Measurements from ENCODE around the gene AQP1. TPM values are rescaled to one million over a fixed set of nuclear protein-coding genes. Genes with fewer than 3 reads are reported as not detected.

The AQP1 gene
- total RNA-seq, 1 experiment from 2014 or later, result 0.52 TPM

DNA sequence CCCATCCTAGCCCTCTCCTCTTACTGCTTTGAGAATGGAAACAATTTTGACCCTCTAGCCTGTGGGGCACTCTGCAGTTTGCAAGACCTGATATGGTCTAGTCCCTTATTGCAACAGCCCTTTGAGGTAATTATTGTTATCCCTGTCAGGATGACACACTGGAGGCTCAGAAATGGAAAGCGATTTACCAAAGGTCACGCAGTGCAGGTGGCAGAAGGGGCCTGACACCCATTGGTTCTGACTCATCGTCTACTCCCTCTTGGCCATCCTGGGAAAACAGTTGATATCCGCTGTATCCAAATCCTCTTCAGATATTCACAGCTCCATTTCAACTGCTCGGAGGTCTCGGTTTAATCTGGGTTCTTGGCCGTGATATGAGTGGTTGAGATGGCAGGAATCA is 44.7 kb upstream of the AQP1 start:
- Mint-ChIP-seq H3K4me3 (ENCODE audit: unreplicated experiment) (no peak overlapping the region), H3K36me3 (ENCODE audit: insufficient read depth, unreplicated experiment) (no peaks in the 10 kb centered on the region), H3K27me3 (ENCODE audit: insufficient read depth, unreplicated experiment) (no peaks in the 10 kb centered on the region), H3K9me3 (ENCODE audit: unreplicated experiment) (no peaks in the 10 kb centered on the region), H3K4me1 (ENCODE audit: low read depth, unreplicated experiment) (peaks cover 26% of the 10 kb centered on the region), H3K27ac (ENCODE audit: unreplicated experiment) (peak overlapping the region; percentile 43)
- no TSS peak for BruUV-seq (replicated peaks)
- Histone ChIP-seq H3K4me3 (ENCODE audit: low read depth, low read length) (no peak overlapping the region), H3K27me3 (replicated peaks; ENCODE audit: control insufficient read depth, insufficient read depth, low read length) (no peaks in the 10 kb centered on the region), H3K4me1 (peaks cover 31% of the 10 kb centered on the region), H3K9me3 (no peaks in the 10 kb centered on the region), H3K36me3 (ENCODE audit: control insufficient read depth, insufficient read depth, low read length) (no peaks in the 10 kb centered on the region)
- CTCF ChIA-PET, result interaction anchor here (1.0 kb wide), 1 partner anchor 70 kb away, joined by 3 read pairs; no protein-coding TSS in a partner anchor
- POLR2A ChIA-PET, result no interaction called here
- TF ChIP-seq, protein P1, sequence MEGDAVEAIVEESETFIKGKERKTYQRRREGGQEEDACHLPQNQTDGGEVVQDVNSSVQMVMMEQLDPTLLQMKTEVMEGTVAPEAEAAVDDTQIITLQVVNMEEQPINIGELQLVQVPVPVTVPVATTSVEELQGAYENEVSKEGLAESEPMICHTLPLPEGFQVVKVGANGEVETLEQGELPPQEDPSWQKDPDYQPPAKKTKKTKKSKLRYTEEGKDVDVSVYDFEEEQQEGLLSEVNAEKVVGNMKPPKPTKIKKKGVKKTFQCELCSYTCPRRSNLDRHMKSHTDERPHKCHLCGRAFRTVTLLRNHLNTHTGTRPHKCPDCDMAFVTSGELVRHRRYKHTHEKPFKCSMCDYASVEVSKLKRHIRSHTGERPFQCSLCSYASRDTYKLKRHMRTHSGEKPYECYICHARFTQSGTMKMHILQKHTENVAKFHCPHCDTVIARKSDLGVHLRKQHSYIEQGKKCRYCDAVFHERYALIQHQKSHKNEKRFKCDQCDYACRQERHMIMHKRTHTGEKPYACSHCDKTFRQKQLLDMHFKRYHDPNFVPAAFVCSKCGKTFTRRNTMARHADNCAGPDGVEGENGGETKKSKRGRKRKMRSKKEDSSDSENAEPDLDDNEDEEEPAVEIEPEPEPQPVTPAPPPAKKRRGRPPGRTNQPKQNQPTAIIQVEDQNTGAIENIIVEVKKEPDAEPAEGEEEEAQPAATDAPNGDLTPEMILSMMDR (IDR thresholded peaks at IDR 0.05; ENCODE audit: insufficient read depth in 1 of 2, low read depth in 1 of 2, low read length in 1 of 2, severe bottlenecking in 1 of 2, unreplicated experiment in 1 of 2), result no peak
- intact Hi-C loops (cut with micrococcal nuclease; ENCODE audit: unreplicated experiment), result no loop called here
- DNase-seq, result peak; percentile 30 to 56

DNA sequence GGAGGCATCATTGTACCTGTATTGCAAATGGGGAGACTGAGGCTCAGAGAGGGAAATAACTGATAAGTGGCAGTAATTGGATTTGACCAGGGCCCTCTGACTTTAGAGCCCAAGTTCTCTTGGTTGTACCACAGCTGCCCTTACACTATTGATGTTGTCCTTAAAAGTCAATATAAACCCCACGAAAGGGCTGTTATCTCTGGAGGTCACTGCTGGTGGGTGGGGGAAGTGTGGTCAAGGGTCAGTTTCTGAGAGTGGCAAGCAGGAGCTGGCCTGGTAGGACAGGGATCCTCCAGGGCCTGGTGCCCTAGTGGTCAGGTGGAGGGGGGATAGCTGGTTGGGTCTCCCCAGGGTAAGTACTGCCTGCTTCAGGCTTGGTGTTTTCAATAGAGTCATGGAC is 44.2 kb upstream of the AQP1 start:
- CTCF ChIA-PET, result no interaction called here
- no peaks in the 10 kb centered on the region for H3K9me3 Mint-ChIP-seq (ENCODE audit: unreplicated experiment)
- H3K27ac Mint-ChIP-seq (ENCODE audit: unreplicated experiment), result no peak overlapping the region
- Histone ChIP-seq H3K4me3 (ENCODE audit: low read depth, low read length) (no peak overlapping the region), H3K27me3 (replicated peaks; ENCODE audit: control insufficient read depth, insufficient read depth, low read length) (no peaks in the 10 kb centered on the region), H3K9me3 (no peaks in the 10 kb centered on the region), H3K4me1 (peaks cover 31% of the 10 kb centered on the region), H3K36me3 (ENCODE audit: control insufficient read depth, insufficient read depth, low read length) (no peaks in the 10 kb centered on the region)
- H3K4me3 Mint-ChIP-seq (ENCODE audit: unreplicated experiment), result no peak overlapping the region
- POLR2A ChIA-PET, result no interaction called here
- no TSS peak for BruUV-seq (replicated peaks)
- TF ChIP-seq, protein P1 (IDR thresholded peaks at IDR 0.05; ENCODE audit: insufficient read depth in 1 of 2, low read depth in 1 of 2, low read length in 1 of 2, severe bottlenecking in 1 of 2, unreplicated experiment in 1 of 2), result no peak
- no peaks in the 10 kb centered on the region for H3K36me3 Mint-ChIP-seq (ENCODE audit: insufficient read depth, unreplicated experiment)
- intact Hi-C loops (cut with micrococcal nuclease; ENCODE audit: unreplicated experiment), result no loop called here
- H3K27me3 Mint-ChIP-seq (ENCODE audit: insufficient read depth, unreplicated experiment), result no peaks in the 10 kb centered on the region
- DNase-seq, result peak in 1 of 2 experiments; percentile 49
- H3K4me1 Mint-ChIP-seq (ENCODE audit: low read depth, unreplicated experiment), result peaks cover 26% of the 10 kb centered on the region

DNA sequence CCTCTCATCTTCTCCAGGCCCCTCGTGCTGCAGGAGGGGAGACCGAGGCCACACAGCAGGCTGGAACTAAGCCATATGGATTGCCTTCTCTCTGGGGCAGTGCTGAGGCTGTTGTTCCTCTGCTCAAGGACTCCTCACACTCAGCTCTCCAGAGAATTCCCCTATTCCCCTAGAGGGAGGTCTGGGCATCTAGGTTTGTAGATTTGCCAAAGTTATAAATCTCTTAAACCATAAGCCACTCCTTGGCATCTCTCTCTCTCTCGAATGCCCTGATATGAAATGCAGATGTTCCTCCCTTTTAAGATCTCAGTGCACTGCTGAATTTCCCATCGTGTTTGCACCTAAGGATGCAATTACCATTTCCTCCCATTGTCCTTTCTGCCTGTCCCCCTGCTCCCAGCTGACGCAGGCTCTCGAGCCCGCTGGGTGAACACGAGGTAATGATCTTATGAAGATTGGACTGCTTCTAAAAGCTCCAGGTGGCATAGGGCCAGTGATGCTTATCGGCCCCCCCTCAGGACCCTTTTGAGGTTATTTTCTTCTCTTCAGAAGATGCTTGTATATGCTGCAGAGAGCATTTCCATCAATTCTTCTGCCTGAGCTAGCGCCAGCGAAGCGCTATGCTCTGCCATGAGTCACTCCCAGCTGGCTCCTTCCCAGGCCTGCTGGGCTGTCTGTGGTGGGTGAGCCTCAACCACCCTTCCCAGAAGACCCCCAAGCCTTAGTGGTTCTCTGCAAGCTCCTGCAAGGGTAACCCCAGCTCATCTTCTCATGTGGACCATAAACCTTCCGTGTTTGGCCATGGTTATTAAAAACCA is 41.6 kb upstream of the AQP1 start:
- Mint-ChIP-seq H3K27ac (ENCODE audit: unreplicated experiment) (no peak overlapping the region), H3K4me3 (ENCODE audit: unreplicated experiment) (no peak overlapping the region), H3K9me3 (ENCODE audit: unreplicated experiment) (no peaks in the 10 kb centered on the region), H3K27me3 (ENCODE audit: insufficient read depth, unreplicated experiment) (no peaks in the 10 kb centered on the region), H3K36me3 (ENCODE audit: insufficient read depth, unreplicated experiment) (no peaks in the 10 kb centered on the region), H3K4me1 (ENCODE audit: low read depth, unreplicated experiment) (peaks cover 19% of the 10 kb centered on the region)
- H3K27me3 ChIP-seq (replicated peaks; ENCODE audit: control insufficient read depth, insufficient read depth, low read length), result no peaks in the 10 kb centered on the region
- TF ChIP-seq, protein P1 (IDR thresholded peaks at IDR 0.05; ENCODE audit: insufficient read depth in 1 of 2, low read depth in 1 of 2, low read length in 1 of 2, severe bottlenecking in 1 of 2, unreplicated experiment in 1 of 2), result no peak
- H3K36me3 ChIP-seq (ENCODE audit: control insufficient read depth, insufficient read depth, low read length), result no peaks in the 10 kb centered on the region
- ChIA-PET CTCF (no interaction called here), POLR2A (no interaction called here)
- no peaks in the 10 kb centered on the region for H3K9me3 ChIP-seq
- DNase-seq, result no peak
- no peak overlapping the region for H3K4me3 ChIP-seq (ENCODE audit: low read depth, low read length)
- BruUV-seq (replicated peaks), result no TSS peak
- peaks cover 30% of the 10 kb centered on the region for H3K4me1 ChIP-seq
- intact Hi-C loops (cut with micrococcal nuclease; ENCODE audit: unreplicated experiment), result no loop called here

Data from Caco-2 (cell line).